Epidermal melanocyte (primary cell): ENCODE data around the gene TACR3.
"Not testable (repeated sequence)": the region's sequence is repeated elsewhere in the genome, so short reads cannot be mapped to it uniquely, and the experiment has no call there.

Source experiments
- DNase-seq: peaks from one replicate; pipeline ENCODE4 v3.0.0; 2011; ENCODE audit warnings: low spot score; ENCODE audit not compliant: insufficient read length

Gene TACR3

GRCh38 chr4:103719830-103720207 is at the start of gene TACR3:
TSS of gene TACR3 (minus strand) at chr4:103719985. CDS start at chr4:103719675, 310 bp downstream.
- no peak for DNase-seq

- no peak for DNase-seq
These were observed 37.8 kb upstream of the TACR3 start for GRCh38 chr4:103757631-103758030.

GRCh38 chr4:103756741-103757140 is 37.0 kb upstream of the TACR3 start:
- no peak for DNase-seq

GRCh38 chr4:103754844-103755243 is 35.1 kb upstream of the TACR3 start:
- DNase-seq: no peak

- no peak for DNase-seq
These were observed 34.3 kb upstream of the TACR3 start for GRCh38 chr4:103753868-103754653.

- not testable (repeated sequence) for DNase-seq
These were observed 3.4 kb upstream of the TACR3 start for GRCh38 chr4:103723150-103723549.

GRCh38 chr4:103721251-103721650 is 1.5 kb upstream of the TACR3 start:
- no peak for DNase-seq

- no peak for DNase-seq
These were observed 876 bp upstream of the TACR3 start for GRCh38 chr4:103720661-103721060.

GRCh38 chr4:103719105-103719829 is 518 bp downstream of the TACR3 start:
- DNase-seq: no peak

- DNase-seq: no peak
These were observed 27.2 kb downstream of the TACR3 start for GRCh38 chr4:103692615-103693014.

- no peak for DNase-seq
These were observed 45.8 kb downstream of the TACR3 start for GRCh38 chr4:103673983-103674382.

GRCh38 chr4:103666764-103667163 is 53.0 kb downstream of the TACR3 start:
- not testable (repeated sequence) for DNase-seq

- DNase-seq: no peak
These were observed 55.2 kb downstream of the TACR3 start for GRCh38 chr4:103664436-103665075.

- DNase-seq: no peak
These were observed 71.2 kb downstream of the TACR3 start for GRCh38 chr4:103648541-103648940.

GRCh38 chr4:103645991-103646390 is 73.8 kb downstream of the TACR3 start:
- no peak for DNase-seq

- DNase-seq: no peak
These were observed 85.5 kb downstream of the TACR3 start for GRCh38 chr4:103634236-103634635.

- DNase-seq: no peak
These were observed 93.5 kb downstream of the TACR3 start for GRCh38 chr4:103626296-103626695.

- no peak for DNase-seq
These were observed 127.9 kb downstream of the TACR3 start for GRCh38 chr4:103591841-103592240.

- no peak for DNase-seq
These were observed 152.2 kb downstream of the TACR3 start for GRCh38 chr4:103567591-103567990.

GRCh38 chr4:103559178-103559577 is 160.6 kb downstream of the TACR3 start:
- DNase-seq: not testable (repeated sequence)
